Fibroblast of skin of left biceps (primary cell): ENCODE results near the gene SERPINE1.

Source experiments
- DNase-seq, 2 experiments: peaks; one replicate each; pipeline ENCODE4 v3.0.0-alpha.2; 2013; ENCODE audit warnings: low read depth in 2 of 2

SERPINE1 gene

DNA sequence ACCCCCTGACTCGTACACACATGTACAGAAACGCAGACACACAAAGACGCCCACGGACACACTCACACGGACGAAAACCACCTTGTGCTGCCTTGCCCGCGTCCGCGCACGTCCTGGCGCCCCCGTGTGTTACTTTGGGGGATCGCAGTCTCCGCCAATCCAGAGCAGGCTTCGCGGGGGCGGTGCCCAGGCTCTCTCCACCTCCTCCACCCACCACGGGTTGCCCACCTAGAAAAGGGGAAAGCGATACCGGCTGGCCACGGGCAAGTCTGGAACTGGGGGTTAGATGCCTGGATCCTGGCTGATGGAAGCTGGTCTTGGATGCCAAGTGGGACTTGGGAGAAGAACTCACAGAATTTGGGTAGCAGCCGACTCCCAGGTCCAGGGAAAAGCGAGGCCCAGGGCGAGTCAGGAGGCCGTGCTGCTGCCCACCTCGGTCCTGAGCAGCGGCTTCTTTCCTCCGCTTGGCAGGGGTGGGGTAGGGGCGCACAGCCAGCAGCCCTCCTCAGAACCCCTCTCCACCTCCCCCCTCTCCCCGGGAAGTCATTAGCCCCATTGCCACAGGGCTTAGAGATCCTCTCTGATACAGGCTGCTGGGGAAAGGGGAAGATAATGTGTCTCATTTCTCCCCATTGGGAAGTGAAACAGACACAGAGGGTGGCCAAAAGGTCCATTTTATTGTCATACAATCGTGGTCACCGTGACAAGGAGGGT, 43.1 kb downstream of the SERPINE1 start:
- DNase-seq = no peak

DNA sequence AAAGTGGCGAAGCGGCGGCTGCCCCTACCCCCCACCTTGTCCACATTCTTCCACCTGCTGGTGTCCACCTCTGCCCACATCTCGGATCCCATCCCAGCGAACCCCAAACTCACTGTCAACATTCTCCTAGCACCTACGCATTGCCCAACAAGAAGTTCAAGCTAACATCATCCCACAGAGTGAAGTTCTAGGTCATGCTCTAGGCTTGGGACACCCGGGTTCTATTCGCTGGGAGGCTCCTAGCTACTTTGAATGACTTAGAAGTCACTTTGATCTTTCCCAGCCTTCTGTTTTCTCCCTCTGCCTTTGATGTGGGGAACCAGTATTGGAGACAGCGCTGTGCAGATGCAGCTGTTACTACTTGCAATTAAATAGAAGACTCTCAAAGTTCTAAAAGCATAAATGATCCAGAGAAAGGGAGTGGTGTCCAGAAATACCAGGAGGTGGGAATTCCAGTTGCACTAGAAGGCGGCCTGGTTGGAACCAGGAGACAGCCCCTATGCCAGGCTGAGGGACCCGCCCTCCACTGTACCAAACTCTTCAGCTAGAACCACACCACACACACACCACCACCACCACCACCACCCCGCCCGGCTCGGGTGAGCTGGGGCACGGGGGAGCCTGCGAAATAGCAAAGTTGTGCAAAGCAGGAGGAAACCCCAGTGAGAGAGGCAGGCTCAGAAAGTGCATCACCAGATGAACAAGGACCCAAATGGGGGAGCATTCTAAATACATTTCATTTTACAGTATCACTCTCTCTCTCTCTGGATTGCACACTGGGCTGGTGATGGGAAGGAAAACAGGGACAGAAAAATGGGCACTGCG, 43.9 kb downstream of the SERPINE1 start:
- no peak for DNase-seq

DNA sequence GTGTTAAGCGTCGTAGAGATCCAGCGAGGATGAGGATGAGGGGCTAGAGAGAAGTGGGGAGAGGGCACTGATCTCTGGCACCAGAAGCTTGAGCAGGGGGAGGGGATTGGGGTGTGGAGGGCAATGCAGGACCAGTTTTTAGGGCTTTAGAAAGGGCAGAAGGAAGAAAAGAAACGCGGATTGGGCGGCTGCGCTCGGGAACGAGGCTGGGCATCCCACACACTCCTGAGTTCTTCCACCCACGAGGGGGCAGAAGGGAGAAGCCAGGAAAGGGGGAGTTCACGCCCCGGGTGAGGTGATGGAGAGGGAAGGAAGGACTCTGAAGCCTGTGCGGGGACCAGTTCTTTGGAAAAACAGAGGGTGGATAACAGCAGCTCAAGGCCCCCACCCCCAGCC, 44.5 kb downstream of the SERPINE1 start:
- DNase-seq = no peak

DNA sequence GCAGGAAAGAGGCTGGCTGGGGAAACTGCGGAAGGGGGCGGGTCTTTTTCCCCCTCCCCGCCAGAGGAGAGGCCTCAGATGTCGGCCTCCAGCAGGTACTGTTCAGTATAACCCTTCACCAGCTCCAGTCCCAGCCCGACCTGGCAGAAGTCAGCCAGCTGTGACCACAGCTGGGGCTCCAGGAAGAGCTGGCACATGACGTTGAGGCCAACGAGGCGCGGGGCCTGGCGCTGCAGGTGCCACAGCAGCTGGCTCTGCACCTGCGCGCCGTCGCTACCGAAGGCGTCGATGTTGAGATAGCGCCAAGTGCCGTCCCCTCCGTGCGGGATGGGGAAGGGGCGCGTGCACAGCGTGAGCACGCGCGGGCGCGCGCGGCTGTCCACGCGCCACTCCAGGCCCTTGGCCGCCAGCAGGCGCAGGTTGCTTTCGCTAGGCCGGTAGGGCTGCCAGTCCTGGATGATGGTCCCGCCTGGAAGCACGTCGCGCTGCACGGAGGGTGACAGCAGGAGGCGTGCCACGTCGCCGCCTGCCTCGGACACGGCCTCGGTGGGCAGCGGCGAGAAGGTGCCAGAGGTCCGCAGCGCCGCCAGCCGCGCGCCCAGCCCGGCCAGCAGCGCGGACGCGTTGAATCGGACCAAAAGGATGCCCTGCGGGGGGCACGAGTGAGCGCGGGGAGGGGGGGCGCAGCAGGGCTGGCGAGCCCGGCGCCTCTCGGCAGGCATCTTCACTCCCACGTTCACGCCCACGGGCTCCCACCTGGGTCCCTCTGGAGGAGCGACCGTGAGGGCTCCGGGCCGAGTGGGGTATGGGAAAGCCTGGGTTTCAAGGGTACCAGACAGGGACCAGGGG, 45.3 kb downstream of the SERPINE1 start:
- DNase-seq = no peak

DNA sequence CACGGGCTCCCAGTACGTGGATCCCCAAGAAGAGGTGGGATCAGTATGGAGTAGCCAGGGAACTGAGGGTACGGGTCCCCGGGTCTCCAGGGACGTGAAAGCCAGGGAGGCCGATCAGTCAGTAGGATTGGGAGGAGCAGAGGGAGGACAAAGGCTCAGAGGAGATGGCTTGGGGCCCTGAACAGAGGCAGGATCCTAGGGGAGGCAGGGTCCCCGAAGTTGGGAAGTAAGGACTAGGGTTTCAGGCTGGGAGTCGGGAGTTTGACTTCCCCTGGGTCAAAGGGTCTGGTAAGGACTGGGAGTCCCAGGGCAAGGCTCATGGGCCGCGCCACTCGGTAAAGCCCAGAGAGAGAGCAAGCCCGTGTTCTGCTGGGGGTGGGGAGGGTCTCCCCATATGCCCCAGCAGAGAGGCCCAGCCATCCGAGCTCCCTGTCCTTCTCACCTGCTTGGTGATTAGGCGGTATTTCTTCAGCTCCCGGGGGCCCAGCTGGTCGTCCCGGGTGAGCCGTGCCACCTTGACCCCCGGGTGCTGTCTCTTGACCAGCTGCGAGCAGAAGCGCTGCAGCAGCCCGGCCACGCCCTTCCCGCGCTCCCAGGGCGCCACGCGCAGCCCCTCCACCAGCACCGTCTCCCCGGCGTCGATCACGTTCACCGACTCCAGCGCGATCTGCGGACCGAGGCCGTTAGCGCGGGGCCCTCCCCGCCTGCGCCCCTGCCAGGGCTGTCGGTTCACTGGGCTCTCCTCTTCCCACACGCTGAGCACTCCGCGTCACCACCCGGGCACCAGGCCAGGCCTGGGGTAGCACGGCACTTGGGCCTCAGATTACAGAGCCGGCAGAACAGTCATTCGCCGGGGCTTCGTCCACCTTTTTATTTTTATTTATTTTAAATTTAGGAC, 46.2 kb downstream of the SERPINE1 start:
- no peak for DNase-seq

DNA sequence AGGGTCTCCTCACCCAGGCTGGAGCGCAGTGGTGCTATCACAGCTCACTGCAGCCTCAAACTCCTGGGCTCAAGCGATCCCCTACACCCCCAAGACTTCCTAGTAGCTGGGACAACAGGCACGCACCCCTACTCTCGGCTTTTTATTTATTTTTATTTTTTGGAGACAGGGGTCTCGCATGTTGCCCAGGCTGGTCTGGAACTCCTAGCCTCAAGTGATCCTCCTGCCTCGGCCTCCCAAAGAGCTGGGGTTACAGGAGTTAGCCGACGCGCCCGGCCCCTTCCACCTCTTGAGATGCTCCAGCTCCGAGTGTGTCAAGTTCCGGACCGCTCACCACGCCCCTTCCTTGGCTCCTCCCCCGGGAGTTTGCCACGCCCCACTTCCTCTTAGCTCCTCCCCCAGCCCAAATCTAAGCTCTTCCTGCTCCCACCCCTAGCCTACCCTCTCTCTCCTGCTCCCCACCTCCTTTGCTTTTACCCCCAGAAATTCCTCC, 46.9 kb downstream of the SERPINE1 start:
- DNase-seq = no peak

DNA sequence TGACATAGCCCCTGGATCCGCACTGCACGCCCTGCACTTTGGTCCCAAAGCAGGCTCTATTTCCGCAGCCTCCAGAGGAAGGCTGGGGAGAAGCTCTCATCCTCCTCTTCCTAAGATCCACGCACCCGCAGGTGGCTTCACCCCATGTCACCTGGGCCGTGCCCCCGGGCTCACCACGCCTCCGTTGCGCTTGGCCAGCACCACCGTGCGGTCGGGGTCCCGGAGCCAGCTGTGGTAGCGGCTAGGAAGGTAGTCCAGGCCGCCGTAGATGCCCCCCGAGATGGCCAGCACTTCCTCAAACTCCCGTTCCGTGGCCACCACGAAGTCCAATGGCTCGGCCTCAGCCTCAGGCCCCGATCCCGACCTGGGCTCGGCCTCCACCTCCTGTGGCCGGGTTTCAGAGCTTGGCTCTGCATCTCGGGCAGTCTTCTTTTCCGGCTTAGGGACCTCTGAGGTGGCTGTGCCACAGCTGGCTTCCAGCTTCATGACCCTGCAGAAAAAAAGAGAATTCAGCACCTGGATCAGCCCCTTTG, 47.5 kb downstream of the SERPINE1 start:
- no peak for DNase-seq

DNA sequence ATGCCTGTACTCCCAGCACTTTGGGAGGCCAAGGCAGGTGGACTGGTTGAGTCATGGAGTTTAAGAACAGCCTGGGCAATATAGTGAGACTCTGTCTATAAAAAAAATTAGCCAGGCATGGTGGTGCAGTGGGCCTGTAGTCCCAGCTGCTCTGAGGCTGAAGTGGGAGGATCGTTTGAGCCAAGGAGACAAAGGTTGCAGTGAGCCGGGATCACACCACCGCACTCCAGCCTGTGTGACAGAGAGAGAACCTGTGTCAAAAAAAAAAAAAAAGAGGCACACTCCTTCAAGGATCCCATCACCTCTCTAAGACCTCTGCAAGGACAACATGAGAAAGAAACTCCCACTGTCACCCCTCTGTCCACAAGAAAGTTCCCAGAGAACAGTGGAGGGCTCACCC, 48.8 kb downstream of the SERPINE1 start:
- no peak for DNase-seq

DNA sequence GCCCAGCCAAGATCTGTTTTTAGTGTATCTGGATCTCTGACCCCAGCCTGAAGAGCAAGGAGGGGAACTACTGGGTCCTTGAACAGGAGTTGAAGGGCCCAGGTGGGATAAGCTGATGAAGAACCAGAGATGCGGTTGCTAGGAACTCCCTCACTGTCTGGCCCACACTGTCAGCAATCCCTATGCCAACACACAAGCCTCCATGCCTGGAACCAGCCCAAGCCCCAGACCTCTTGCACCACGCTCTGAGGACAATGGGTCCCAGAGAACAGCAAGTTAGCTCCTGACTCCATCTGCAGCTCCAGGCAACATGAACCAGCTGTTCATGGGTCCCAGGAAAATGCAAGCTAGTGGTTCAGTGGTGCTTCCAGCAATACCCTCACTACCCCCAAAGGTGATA, 50.7 kb downstream of the SERPINE1 start:
- no peak for DNase-seq

DNA sequence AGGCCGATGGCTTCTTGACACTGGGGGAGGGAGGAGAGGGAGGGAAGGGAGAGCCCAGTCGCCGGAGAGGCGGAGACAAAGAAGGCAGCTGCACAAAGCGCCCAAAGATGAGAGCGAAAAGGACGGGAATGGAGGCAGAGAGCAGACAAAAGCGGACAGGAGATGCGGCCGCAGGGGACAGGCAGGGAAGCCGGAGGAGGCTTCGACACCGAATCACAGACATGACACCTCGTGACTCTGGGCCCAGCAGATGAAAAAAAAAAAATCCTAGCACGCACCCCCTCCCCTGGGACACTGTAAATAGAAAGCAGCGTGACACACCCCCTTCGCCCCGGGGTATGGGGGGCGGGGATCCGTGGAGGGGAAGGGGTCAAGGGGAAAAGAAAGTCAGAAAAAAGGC, 52.2 kb downstream of the SERPINE1 start:
- no peak for DNase-seq

DNA sequence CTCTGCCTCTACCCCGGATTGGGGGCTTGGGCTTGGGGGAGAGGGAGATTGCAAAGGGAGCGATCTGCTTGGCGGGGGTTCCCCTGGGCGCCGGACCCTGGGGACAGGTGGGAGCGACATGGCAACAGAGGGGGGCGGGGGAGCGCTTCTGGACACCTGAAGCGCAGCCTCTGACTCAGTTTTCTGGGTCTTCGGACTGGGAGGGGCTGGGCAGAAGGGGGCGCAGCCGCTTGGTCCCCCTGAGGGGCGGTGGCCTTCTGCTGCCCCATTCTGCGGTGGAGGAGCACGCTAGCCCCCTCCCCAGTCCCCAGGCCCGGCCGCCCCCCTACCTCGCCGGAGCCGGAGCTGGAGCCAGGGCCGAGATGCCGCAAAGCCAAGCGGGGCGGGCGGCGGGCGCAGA, 52.8 kb downstream of the SERPINE1 start:
- no peak for DNase-seq

DNA sequence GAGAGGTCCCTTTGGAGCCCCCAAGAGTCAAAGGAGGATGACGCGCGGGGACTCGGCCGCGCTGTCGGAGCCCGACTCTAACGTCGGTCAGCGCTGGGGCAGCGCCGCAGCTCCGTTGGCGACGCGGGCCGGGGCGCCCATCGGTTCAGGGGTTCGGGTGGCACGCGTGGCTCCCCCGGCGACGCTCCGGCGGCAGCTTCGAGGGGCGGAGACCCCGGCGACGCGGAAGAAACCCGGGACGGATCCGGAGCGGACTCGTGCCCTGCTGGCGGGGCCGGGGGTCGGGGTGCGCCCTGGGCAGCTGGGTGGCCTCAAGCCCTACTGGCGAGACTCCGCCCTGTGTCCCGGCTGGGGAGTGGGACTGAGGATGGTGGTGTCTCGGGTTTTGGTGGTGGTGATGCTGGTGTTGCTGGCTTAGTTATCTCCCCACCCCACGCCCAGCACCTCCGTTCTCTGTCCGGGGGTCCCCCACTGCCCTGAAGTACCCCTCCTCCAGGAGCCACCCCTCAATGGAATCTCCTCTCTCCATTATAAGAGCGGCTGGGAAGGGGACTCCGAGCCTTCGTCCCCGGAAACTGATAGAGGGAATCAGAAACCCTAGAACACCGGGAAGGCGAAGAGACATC, 53.3 kb downstream of the SERPINE1 start, which contains the start of gene NAT16:
Gene NAT16, minus strand, starts transcription at position 164 of the 626 bp plus-strand sequence. CDS start 5,486 bp downstream, outside the sequence.
- DNase-seq = no peak

DNA sequence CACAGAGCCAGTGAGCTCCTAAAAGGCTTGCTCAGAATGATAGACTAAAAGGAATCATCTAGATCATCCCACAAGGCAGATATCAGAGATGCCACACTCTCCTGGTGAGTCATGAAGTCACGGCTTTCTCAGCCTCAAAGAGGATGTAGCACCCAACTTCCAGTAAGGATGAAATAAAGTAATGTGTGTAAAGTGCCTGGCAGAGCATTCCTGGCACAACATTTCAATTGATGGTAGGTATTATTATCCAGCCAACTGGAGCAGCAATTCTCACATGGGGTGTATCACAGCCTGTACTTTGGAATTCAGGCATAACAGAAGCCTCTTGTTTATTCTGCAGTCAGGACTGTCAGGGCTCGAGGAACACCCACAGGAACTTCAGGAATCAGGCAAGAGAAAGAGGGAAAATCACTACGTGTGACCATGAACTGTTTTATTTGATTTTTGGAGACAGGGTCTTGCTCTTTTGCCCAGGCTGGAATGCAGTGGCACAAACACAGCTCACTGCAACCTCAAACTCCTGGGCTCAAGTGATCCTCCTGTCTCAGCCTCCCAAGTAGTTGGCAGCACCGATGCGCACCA, 58.4 kb downstream of the SERPINE1 start:
- DNase-seq = no peak

DNA sequence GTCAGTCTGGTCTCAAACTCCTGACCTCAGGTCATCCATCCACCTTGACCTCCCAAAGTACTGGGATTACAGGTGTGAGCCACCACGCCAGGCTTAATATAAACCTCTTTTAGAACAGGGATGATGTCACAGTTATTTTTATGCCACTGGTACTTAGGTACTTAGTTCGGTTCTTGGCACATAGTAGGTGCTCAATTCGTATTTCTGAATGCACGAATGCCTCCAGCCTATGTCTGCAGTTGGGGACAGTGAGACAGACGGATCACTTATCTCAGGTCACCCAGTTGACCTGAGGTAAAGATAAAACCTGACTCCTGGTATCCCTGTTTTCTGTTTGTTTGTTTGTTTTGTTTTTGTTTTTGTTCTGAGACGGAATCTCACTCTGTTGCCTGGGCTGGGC, 59.3 kb downstream of the SERPINE1 start:
- DNase-seq = no peak

DNA sequence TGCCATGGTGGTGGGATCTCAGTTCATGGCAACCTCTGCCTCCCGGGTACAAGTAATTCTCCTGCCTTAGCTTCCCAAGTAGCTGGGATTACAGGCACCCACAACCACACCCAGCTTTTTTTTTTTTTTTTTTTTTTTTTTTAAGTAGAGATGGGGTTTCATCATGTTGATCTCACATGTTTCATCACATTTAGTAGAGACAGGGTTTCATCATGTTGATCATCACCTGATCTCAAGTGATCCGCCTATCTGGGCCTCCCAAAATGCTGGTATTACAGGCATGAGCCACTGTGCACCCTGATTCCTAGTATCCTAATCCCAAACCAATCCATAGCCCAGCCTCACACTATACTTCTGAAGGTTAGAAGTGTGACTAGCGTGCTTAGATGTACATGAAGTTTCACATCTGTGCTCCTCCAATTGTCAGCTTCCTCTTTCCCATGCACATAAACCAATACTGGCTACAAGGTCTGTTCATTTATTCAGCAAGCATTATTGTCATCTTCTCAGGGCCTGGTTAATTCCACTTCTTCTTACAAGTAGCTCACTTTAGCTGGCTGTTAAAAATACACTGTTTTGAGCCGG, 60.0 kb downstream of the SERPINE1 start:
- DNase-seq = no peak
